Testis (tissue), 3 donors: ENCODE results near the gene C11orf97. TPM values are rescaled to one million over a fixed set of nuclear protein-coding genes. Genes with fewer than 3 reads are reported as not detected.
"Not testable (repeated sequence)": the region's sequence is repeated elsewhere in the genome, so short reads cannot be mapped to it uniquely, and the experiment has no call there.

Source experiments
- DNase-seq: peaks from one replicate; pipeline ENCODE4 v3.0.0-alpha.2; 2019
- H3K27ac ChIP-seq, 2 donors: fragments of 200-600 bp; sonication (generic); one replicate each; pipeline ENCODE4 v1.5.1; 2019
- H3K27me3 ChIP-seq: fragments of 200-600 bp; sonication (generic); one replicate; pipeline ENCODE4 v1.5.1; 2019
- H3K36me3 ChIP-seq: fragments of 200-600 bp; sonication (generic); one replicate; pipeline ENCODE4 v1.5.1; 2017; ENCODE audit warnings: low read depth; ENCODE audit errors: missing control alignments
- H3K4me1 ChIP-seq: fragments of 200-600 bp; sonication (generic); one replicate; pipeline ENCODE4 v1.5.1; 2019
- H3K4me3 ChIP-seq, 2 donors: fragments of 200-600 bp; sonication (generic); one replicate each; pipeline ENCODE4 v1.5.1; 2017 to 2019
- H3K9me3 ChIP-seq: fragments of 200-600 bp; sonication (generic); one replicate; pipeline ENCODE4 v1.5.1; 2017
- CTCF ChIP-seq, 3 experiments: fragments of 450-650 bp in 2 of 3; fragments of 200-600 bp in 1 of 3; sonication (generic) in 1 of 3; IDR thresholded peaks; one replicate each; pipeline ENCODE4 v1.5.1; 2016 to 2019; ENCODE audit warnings: antibody characterized with exemption in 3 of 3, mild to moderate bottlenecking in 2 of 3, moderate library complexity in 1 of 3
- POLR2A ChIP-seq: fragments of 450-650 bp; IDR thresholded peaks from one replicate; pipeline ENCODE4 v1.6.1; 2017; ENCODE audit warnings: antibody characterized with exemption, mild to moderate bottlenecking, moderate library complexity
- WGBS, 2 donors: methylation state at CpG; one replicate each; pipeline ENCODE4 v1.1.5; 2018; 5-methylcytosine and 5-hydroxymethylcytosine counted together
- intact Hi-C: fragments of 100-400 bp; cut with DNase I; formaldehyde crosslinking; loops from one replicate; pipeline ENCODE4 v1.15.1; 2023; ENCODE audit warnings: low total_unique reads
- polyA plus RNA-seq: library from polyadenylated mRNA; stranded (reverse); fragments of 350-450 nt; fragmentation: Illumina TruSeq; extraction: RNeasy Lipid Tissue Mini Kit (QIAGEN cat#74804); gene quantifications from one replicate; pipeline ENCODE4 v1.2.3, GENCODE V29; 2014; ENCODE audit warnings: low read depth, low replicate concordance; ENCODE audit not compliant: insufficient read depth
- total RNA-seq, 2 donors: library from RNA; depleted of rRNA; stranded (reverse); fragments of >200 nt; gene quantifications; one replicate each; pipeline ENCODE4 v1.2.3, GENCODE V29; 2016

C11orf97 gene
- total and polyA plus RNA-seq, 3 donors from 2014 or later = 6.4 to 25.2 (median 10.4) TPM

- Histone ChIP-seq H3K9me3 (no peaks in the 10 kb centered on the region), H3K4me3 (no peak overlapping the region), H3K4me1 (no peaks in the 10 kb centered on the region), H3K36me3 (no peaks in the 10 kb centered on the region), H3K27ac (no peak overlapping the region), H3K27me3 (no peaks in the 10 kb centered on the region)
- WGBS, 2 donors = 88 to 91% methylated on average over 2 of the region's 2 CpGs
- intact Hi-C loops = no loop called here
- TF ChIP-seq CTCF (IDR thresholded peaks at IDR 0.05) (no peak), POLR2A (no peak)
- DNase-seq = no peak
These were observed 12.1 kb upstream of the C11orf97 start for GRCh38 chr11:94500181-94500580.

- intact Hi-C loops = no loop called here
- no peak overlapping the region for H3K4me3 ChIP-seq
- no peaks in the 10 kb centered on the region for H3K27me3 ChIP-seq
- H3K4me1 ChIP-seq = no peaks in the 10 kb centered on the region
- no peaks in the 10 kb centered on the region for H3K36me3 ChIP-seq
- no peak overlapping the region for H3K27ac ChIP-seq
- no peak for DNase-seq
- TF ChIP-seq CTCF (IDR thresholded peaks at IDR 0.05) (no peak), POLR2A (no peak)
- H3K9me3 ChIP-seq = no peaks in the 10 kb centered on the region
- WGBS, 2 donors = 73 to 76% methylated on average over 2 of the region's 2 CpGs
These were observed 10.7 kb upstream of the C11orf97 start for GRCh38 chr11:94501522-94501921.

GRCh38 chr11:94504689-94505293, 7.5 kb upstream of the C11orf97 start:
- DNase-seq = no peak
- Histone ChIP-seq H3K27ac (no peak overlapping the region), H3K27me3 (no peaks in the 10 kb centered on the region), H3K4me1 (no peaks in the 10 kb centered on the region), H3K4me3 (no peak overlapping the region), H3K9me3 (no peaks in the 10 kb centered on the region), H3K36me3 (no peaks in the 10 kb centered on the region)
- WGBS, 2 donors = 12 to 25% methylated on average over 3 of the region's 3 CpGs
- TF ChIP-seq CTCF (IDR thresholded peaks at IDR 0.05) (peak; percentile 53 to 67 (median 57)), POLR2A (no peak)
- intact Hi-C loops = no loop called here

GRCh38 chr11:94506513-94506912, 5.7 kb upstream of the C11orf97 start:
- H3K4me1 ChIP-seq, H3K27me3 ChIP-seq, H3K36me3 ChIP-seq, H3K9me3 ChIP-seq, intact Hi-C loops, H3K27ac ChIP-seq, H3K4me3 ChIP-seq, DNase-seq: not testable (repeated sequence)
- 81 to 88% methylated on average over 5 of the region's 5 CpGs for WGBS, 2 donors

GRCh38 chr11:94507485-94507884, 4.8 kb upstream of the C11orf97 start:
- no peak for TF ChIP-seq CTCF (IDR thresholded peaks at IDR 0.05)
- TF ChIP-seq POLR2A = no peak
- H3K9me3 ChIP-seq = no peaks in the 10 kb centered on the region
- H3K4me3 ChIP-seq = no peak overlapping the region
- DNase-seq = no peak
- intact Hi-C loops = no loop called here
- H3K27ac ChIP-seq = no peak overlapping the region
- no peaks in the 10 kb centered on the region for H3K27me3 ChIP-seq
- no peaks in the 10 kb centered on the region for H3K4me1 ChIP-seq
- no peaks in the 10 kb centered on the region for H3K36me3 ChIP-seq
- 71% methylated on average over 4 of the region's 4 CpGs for WGBS, 2 donors
